Myocyte (in vitro differentiated cells): ENCODE results near the gene EMC6. TPM values are rescaled to one million over a fixed set of nuclear protein-coding genes. Genes with fewer than 3 reads are reported as not detected.

Experiments
- DNase-seq: peaks from one replicate; pipeline ENCODE4 v3.0.0-alpha.2; 2012; ENCODE audit warnings: low read depth
- total RNA-seq: library from RNA; depleted of rRNA; stranded (reverse); fragments of >200 nt; gene quantifications from 2 replicates; pipeline ENCODE4 v1.2.3, GENCODE V29; 2014

EMC6 gene
- total RNA-seq, 1 donor from 2014 or later = 60.7 TPM

DNA sequence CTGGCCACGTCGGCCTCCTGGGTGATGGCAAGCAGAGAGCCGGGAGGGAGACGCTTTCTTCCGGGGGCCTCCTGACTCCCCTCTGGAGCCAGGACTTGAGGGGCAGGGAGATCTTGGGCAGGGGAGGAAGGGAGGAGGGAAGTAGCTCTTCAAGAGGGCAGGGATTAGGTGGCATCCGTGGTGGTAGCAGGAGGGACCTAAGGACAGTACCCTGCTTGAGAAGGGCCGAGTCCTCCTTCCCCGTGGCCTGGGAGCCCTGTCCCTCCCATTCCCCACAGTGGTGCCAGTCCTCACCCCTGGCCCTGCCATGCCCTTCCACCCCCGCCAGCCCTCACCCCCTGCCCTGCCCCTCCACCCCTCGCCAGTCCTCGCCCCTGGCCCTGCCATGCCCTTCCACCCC is 12.8 kb upstream of the EMC6 start:
- DNase-seq = no peak

DNA sequence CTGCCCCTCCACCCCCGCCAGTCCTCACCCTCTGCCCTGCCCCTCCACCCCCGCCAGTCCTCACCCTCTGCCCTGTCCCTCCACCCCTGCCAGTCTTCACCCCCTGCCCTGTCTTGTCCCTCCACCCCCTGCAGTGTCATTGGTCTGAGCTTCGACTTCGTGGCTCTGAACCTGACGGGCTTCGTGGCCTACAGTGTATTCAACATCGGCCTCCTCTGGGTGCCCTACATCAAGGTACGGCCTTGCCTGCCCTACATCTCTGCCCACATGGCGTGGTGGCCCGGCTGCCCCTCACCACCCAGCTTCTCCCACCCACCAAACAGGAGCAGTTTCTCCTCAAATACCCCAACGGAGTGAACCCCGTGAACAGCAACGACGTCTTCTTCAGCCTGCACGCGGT is 12.3 kb upstream of the EMC6 start:
- DNase-seq = no peak

GRCh38 chr17:3656755-3657587 is 11.6 kb upstream of the EMC6 start:
- no peak for DNase-seq

DNA sequence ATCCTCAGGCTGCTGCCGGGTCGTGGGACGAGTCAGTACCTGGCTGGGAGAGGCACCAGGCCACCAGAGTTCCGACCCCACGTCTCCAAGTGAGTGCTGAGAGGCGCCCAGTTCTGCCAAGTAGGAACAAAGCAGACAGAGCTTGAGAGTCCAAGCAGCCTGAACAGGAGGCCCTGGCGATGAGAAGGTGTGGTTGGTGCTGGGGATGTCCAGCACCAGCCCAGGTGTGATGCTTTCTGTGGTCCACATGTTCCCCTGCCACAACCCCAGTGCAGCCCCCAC is 11.1 kb upstream of the EMC6 start:
- no peak for DNase-seq

- no peak for DNase-seq
Observed at GRCh38 chr17:3657874-3658783, 10.5 kb upstream of the EMC6 start.

- DNase-seq = no peak
Observed at GRCh38 chr17:3658784-3659449, 9.7 kb upstream of the EMC6 start.

DNA sequence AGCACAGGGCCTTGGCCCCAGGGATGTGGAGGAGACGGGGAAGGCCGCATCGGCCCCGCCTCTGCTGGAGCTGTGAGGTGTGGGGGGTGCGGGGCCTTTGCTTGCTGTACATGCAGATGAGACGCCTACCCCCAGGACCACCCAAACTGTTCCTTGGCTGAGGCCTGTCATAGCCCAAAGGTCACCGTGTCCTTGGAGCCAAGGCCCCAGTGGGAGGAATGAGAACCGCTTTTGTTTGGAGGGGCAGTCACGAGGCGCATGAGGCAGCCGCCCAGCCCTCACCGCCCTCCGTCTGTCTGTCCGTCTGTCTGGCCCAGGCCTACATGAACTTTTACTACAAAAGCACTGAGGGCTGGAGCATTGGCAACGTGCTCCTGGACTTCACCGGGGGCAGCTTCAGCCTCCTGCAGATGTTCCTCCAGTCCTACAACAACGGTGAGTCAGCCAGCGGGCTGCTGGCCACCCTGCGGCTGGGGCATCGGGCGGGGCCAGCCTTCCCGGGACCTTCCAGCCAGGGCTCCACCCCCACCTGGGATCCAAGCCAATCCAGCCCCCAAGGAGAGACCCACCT is 9.0 kb upstream of the EMC6 start:
- peak; percentile 84 for DNase-seq

DNA sequence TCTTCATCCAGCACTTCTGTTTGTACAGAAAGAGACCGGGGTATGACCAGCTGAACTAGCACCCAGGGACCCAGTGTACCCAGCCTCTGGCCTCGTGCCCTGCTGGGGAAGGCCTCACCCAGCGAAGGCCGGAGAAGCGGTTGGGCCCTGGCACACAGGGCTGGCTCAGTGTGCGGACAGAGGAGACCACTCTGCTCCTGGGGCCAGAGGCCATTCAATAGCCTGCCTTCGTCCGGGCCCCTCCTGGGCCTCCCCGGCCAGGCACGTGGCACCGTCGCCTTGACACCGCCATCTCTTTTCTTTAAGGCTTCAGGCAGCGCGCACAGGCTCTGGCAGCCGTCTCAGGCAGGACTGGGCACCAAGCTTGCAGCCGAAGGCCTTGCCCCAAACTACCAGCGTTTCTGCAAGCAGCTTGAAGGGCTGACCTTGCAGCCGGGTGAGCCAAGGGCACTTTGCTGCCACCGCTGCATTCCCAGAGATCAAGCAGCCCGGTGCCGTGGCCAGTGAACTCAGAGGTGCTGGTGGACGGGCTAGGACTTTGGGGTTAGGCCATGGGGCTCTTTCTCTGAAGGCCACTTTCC is 8.2 kb upstream of the EMC6 start:
- DNase-seq = no peak

DNA sequence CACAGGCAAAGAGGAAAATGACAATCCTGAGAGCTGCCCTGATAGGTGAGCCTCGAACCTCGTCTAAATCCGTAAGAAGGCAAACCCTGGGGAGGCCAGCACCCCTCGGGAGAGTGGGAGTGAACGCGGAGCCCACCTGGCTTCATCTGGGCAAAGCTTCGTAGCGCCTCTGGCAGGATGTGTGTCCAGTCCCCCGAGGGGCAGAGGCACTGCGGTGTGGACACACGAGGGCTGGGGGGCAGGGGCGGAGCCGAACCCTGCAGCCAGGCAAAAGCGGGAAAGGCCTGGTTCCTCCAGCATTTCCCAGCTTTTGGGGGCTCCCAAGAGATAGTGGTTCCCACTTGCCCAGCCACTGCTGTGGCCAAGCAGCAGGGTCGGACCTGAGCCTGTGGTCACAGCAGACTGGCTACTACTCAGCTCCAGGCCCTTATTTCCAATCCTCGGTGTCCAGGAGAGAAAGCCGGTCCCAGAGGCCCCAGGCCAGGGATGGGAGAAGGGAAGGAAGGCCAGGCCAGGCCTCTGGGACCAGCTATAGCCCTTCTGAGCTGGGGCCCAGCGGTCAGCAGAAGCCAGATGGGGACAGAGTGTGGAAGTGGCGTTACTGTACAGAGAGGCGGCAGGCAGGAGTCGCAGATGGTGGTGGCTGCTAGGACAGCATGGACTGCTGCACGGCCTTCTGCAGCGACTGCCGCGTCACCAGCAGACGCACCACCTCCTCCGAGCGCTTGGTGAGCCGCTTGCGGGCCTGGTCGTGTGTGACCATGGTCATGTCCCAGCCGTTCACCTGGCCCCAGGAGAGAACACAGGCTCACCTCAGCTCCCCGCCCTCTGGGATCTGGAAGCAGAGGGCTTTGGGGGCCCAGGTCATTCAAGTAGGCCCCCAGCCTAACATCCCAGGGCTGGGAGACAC is 5.3 kb upstream of the EMC6 start:
- no peak for DNase-seq

DNA sequence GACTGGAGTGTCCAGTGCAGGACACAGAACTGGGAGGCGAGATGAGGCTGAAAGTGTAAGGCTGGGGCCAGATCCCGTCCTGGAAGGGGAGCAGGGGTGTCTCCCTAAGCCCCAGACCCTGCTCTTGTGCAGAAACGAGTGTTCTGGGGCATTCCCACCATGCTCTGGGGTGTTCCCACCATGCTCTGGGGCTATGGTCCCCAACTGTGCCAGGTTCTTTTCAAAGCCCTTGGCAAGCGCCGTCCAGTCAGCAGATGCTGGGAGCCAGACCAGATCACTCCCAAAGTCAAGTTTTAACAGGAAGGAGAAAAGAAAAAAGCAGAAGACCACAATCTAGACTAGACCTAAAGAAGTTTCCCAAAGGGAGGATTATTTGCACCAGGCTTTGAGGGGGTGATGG is 2.8 kb upstream of the EMC6 start:
- DNase-seq = no peak

GRCh38 chr17:3666516-3666915 is 2.1 kb upstream of the EMC6 start:
- no peak for DNase-seq

DNA sequence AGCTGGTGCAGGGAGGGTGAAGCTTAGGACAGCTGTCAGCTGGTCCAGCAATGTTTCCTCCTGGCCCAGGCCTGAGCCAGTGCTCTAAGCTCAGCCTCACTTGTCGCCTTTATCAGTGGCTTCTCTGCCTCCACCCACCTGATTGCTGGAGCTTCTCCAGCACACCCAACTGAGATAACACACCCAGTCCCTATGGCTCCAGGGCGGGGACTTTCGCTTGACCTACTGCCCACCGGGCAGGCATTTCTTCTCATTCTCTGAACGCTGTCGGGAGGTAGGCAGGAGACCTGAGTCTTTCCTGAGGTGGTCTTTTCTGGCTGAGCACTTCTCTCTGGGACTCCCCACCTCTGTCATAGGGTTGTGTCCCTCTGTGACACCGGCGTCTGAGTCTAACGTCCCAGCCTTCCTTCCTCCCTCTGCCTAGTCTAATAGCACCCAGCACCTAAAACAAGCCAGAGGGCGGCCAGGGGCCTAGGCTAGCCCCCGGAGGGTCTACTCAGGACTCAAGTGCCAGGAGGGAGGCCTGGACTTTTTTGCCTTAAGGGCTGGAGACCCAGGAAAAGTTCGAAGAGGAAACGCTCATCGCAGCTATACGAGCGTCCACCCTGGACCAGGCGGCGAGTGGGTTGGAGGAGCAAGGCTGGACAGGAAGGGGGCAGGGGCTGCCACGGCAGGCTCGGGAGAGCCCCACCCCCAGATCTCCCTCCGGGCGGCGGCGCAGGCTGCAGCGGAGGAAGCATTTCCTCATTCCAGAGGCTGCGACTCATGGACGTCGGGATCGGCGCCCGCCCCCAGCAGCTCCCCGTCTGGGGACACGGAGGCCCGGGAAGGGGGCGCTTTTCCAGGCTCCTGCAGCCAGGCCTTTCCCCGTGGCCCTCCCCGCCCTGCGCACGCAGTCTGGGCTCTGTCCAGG is 990 bp upstream of the EMC6 start:
- peak; percentile 86 for DNase-seq

DNA sequence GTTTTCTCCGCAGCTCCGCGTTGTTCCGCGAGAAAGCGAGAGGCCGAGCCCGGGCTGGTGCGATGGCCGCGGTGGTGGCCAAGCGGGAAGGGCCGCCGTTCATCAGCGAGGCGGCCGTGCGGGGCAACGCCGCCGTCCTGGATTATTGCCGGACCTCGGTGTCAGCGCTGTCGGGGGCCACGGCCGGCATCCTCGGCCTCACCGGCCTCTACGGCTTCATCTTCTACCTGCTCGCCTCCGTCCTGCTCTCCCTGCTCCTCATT is 404 bp downstream of the EMC6 start:
- no peak for DNase-seq

GRCh38 chr17:3669548-3669947 is 936 bp downstream of the EMC6 start:
- DNase-seq = no peak

GRCh38 chr17:3672571-3672970 is 4.0 kb downstream of the EMC6 start:
- DNase-seq = no peak

DNA sequence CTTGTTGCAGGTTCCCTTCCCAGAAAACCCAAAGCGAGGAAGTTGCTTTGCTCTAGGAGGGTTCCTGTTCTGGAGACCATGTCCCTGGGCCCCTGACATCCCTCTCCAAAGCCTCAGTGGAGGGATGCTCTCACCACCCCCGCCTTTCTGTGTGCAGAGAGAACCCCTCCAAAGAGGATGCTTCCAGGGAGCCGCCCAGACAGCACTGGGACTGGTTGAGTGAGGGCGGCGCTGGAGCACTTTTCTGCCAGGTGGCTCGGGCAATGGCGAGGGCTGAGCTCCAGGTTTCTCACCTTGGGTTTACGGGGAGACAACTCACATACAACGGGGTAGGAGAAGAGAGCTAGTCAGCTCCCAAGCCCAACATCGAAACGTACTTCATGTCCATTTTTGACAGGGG is 7.3 kb downstream of the EMC6 start:
- DNase-seq = no peak

- DNase-seq = no peak
Observed at GRCh38 chr17:3678095-3678820, 9.6 kb downstream of the EMC6 start.

DNA sequence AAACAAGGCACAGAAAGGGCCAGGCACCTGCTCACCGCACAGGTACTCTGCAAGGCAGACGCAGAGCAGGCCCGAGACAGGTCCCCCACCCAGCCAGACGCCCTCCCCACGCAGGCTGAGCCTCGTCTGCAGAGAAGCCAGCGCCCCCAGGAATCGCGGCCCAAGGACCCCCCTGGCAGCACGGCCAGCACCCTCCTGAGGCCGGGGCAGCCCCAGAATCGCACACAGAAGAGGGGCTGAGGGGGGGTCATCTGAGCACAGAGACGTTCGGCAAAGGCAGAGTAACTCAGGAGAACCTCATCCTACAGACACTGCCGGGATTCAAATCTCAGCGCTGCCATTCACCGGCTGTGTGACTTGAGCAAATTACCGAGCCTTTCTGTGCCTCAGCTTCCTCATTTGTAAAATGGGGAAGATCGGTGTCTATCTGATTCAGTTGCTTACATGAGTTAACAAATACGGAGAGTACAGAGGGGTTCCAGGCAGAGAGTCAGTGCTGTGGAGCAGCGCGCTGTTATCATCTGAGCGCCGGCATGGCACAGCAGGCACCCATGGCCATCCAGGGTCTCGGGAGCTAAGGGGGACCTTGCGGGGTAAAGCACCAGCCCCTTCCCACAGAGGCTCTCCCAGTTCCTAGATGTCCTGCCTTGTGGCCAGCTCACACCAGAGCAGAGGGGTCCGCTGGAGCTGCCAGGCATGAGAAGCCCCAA is 10.4 kb downstream of the EMC6 start:
- DNase-seq = no peak
